Urinary bladder (tissue), 4 donors: Measurements from ENCODE around the gene CBLL1. TPM values are rescaled to one million over a fixed set of nuclear protein-coding genes. Genes with fewer than 3 reads are reported as not detected.

ENCODE experiments used
- DNase-seq: peaks from one replicate; pipeline ENCODE4 v3.0.0-alpha.2; 2015; ENCODE audit errors: extremely low spot score
- H3K27ac ChIP-seq: one replicate; pipeline ENCODE4 v1.5.1; 2013; ENCODE audit warnings: low read depth, mild to moderate bottlenecking, moderate library complexity
- H3K36me3 ChIP-seq: one replicate; pipeline ENCODE4 v1.6.1; 2013; ENCODE audit warnings: mild to moderate bottlenecking, moderate library complexity; ENCODE audit not compliant: insufficient read depth
- H3K4me1 ChIP-seq: one replicate; pipeline ENCODE4 v1.6.1; 2013; ENCODE audit warnings: mild to moderate bottlenecking, moderate library complexity; ENCODE audit not compliant: insufficient read depth
- H3K4me3 ChIP-seq: one replicate; pipeline ENCODE4 v1.5.1; 2013; ENCODE audit warnings: low read depth, low read length
- WGBS: extraction: QIAGEN DNeasy Blood & Tissue Kit; methylation state at CpG from one replicate; pipeline ENCODE4 v1.1.7; 2013; 5-methylcytosine and 5-hydroxymethylcytosine counted together
- polyA plus RNA-seq: library from polyadenylated mRNA; stranded (reverse); fragments of 200-250 nt; gene quantifications from one replicate; pipeline ENCODE4 v1.2.3, GENCODE V29; 2013
- total RNA-seq: library from RNA; depleted of rRNA; stranded (reverse); fragments of >200 nt; gene quantifications from one replicate; pipeline ENCODE4 v1.2.3, GENCODE V29; 2014
- donor health status: healthy with polysubstance abuse.
- donor health status: healthy.

CBLL1 gene, protein sequence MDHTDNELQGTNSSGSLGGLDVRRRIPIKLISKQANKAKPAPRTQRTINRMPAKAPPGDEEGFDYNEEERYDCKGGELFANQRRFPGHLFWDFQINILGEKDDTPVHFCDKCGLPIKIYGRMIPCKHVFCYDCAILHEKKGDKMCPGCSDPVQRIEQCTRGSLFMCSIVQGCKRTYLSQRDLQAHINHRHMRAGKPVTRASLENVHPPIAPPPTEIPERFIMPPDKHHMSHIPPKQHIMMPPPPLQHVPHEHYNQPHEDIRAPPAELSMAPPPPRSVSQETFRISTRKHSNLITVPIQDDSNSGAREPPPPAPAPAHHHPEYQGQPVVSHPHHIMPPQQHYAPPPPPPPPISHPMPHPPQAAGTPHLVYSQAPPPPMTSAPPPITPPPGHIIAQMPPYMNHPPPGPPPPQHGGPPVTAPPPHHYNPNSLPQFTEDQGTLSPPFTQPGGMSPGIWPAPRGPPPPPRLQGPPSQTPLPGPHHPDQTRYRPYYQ
- total RNA-seq: 24.0 TPM
- polyA plus RNA-seq: 16.8 TPM

GRCh38 chr7:107743567-107744344 lies at the start of gene CBLL1:
Gene CBLL1, plus strand, starts transcription at chr7:107744142. Its CDS starts 22 bp downstream, at chr7:107744164.
- under 1% methylated on average over 56 of the region's 56 CpGs for WGBS
- H3K4me1 ChIP-seq: no peaks in the 10 kb centered on the region
- peaks cover under 1% of the 10 kb centered on the region for H3K36me3 ChIP-seq
- H3K4me3 ChIP-seq: peak within 1 kb of the TSS; percentile 77
- peak; percentile 92 for DNase-seq
- peak within 1 kb of the TSS; percentile 93 for H3K27ac ChIP-seq

- WGBS: 52% methylated on average over 5 of the region's 5 CpGs
- DNase-seq: no peak
- no peak overlapping the region for H3K4me3 ChIP-seq
Measured at GRCh38 chr7:107694386-107694785, 49.6 kb upstream of the CBLL1 start.

DNA sequence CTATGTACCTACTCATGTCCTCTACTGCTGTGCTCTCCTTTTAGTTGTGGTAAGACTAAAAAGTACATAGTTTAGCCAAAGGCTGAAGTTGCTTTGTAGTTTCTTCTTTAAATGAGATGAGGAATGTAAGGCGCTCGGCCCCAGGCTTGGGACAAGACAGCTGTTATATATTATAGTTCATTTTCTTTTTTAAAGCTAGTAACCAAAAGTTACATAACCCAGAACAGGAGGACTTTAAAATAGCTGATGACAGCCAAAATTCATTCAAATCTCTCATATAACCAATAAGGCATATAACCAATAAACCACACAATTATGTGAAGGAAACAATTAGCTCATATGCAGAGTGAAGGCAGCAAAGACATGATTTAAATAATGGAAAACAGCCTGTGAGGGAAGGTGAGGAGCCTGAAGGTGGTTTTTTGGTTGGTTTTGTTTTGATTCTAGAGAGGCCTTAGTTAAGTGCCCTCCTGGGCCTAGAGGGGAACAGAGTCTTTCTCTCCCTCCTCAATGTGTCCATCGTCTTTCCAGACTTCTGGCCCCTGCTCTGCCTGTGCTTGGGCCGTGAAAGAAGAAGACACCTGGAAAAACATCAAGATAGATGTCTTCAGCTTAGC lies 47.5 kb upstream of the CBLL1 start:
- WGBS: 84% methylated on average over 4 of the region's 4 CpGs
- no peak overlapping the region for H3K4me3 ChIP-seq
- no peak overlapping the region for H3K27ac ChIP-seq
- no peaks in the 10 kb centered on the region for H3K4me1 ChIP-seq
- DNase-seq: no peak
- no peaks in the 10 kb centered on the region for H3K36me3 ChIP-seq

More at GRCh38 chr7:107694386-107694785, 49.6 kb upstream of the CBLL1 start:
- H3K27ac ChIP-seq: no peak overlapping the region
- H3K36me3 ChIP-seq: no peaks in the 10 kb centered on the region
- H3K4me1 ChIP-seq: no peaks in the 10 kb centered on the region

- DNase-seq: no peak
- no peak overlapping the region for H3K4me3 ChIP-seq
- H3K36me3 ChIP-seq: no peaks in the 10 kb centered on the region
- H3K4me1 ChIP-seq: no peaks in the 10 kb centered on the region
- 61% methylated on average over 7 of the region's 7 CpGs for WGBS
- H3K27ac ChIP-seq: no peak overlapping the region
Measured at GRCh38 chr7:107697321-107698049, 46.5 kb upstream of the CBLL1 start.

- Histone ChIP-seq H3K4me3 (no peak overlapping the region), H3K27ac (no peak overlapping the region), H3K4me1 (no peaks in the 10 kb centered on the region), H3K36me3 (no peaks in the 10 kb centered on the region)
- no peak for DNase-seq
Measured at GRCh38 chr7:107700570-107700969, 43.4 kb upstream of the CBLL1 start.

DNA sequence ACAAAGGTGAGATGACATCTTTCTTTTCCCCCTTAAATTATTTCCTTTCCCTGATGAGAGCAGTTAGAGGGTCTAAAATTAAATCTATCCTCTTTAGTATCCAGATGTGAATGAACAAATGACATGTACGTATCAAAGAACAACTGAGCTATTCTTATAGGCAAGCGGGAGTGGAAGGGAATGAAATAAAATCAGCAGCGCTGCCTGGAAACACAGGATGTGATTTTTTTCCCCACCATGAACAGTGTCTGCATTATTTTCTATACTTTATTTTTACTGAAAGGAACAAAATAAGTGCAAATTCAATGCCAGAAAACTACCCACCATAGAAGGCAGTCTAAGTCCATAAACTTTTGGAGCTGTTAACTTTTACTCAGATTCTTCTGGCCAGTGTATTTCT lies 42.8 kb upstream of the CBLL1 start:
- H3K4me3 ChIP-seq: no peak overlapping the region
- DNase-seq: no peak
- no peaks in the 10 kb centered on the region for H3K36me3 ChIP-seq
- no peak overlapping the region for H3K27ac ChIP-seq
- 74% methylated on average over 3 of the region's 3 CpGs for WGBS
- no peaks in the 10 kb centered on the region for H3K4me1 ChIP-seq

DNA sequence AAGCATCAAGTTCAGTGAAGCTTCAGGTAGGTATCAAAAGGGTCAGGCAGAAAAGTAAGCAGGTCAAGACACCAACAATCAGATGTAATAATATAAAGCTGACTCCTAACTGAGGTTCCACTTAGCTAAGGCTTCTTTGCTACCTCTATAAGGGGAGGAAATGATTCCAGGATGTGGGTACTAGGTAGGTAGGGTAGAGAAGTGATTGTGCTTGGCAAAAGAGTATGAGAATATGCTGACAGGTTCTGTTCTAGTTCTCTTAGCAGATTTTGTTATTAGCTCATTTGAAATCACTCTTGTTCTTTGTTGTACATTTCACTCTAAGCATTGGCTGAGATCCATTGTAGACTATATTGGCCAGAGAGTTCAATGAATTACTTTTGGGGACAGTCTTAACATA lies 40.7 kb upstream of the CBLL1 start:
- Histone ChIP-seq H3K4me1 (no peaks in the 10 kb centered on the region), H3K27ac (no peak overlapping the region), H3K36me3 (no peaks in the 10 kb centered on the region), H3K4me3 (no peak overlapping the region)
- no peak for DNase-seq

DNA sequence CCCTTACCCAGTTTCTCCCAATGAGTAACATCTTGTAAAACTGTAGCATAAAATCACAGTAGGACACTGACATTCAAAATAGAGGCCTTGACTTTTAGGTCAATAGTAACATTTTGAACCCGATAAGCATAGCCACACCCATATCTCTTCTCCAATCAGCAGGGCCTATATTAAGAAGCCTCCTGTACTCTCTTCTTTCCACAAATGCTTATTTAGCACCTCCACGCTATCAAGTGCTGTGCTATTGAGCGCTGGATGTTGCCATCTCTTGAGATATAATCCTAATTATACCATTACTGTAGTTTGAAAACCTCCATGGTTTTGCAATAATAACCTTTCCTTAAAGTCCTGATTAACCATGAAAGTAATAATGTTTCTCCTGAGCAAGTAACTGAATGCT lies 40.1 kb upstream of the CBLL1 start:
- DNase-seq: no peak
- Histone ChIP-seq H3K4me3 (no peak overlapping the region), H3K4me1 (no peaks in the 10 kb centered on the region), H3K36me3 (no peaks in the 10 kb centered on the region), H3K27ac (no peak overlapping the region)
- 81% methylated on average over 3 of the region's 3 CpGs for WGBS

GRCh38 chr7:107708956-107709355 lies 35.0 kb upstream of the CBLL1 start:
- no peak overlapping the region for H3K4me3 ChIP-seq
- no peak for DNase-seq
- peaks cover 1% of the 10 kb centered on the region for H3K36me3 ChIP-seq
- WGBS: 98% methylated on average over 2 of the region's 2 CpGs
- no peaks in the 10 kb centered on the region for H3K4me1 ChIP-seq
- no peak overlapping the region for H3K27ac ChIP-seq

DNA sequence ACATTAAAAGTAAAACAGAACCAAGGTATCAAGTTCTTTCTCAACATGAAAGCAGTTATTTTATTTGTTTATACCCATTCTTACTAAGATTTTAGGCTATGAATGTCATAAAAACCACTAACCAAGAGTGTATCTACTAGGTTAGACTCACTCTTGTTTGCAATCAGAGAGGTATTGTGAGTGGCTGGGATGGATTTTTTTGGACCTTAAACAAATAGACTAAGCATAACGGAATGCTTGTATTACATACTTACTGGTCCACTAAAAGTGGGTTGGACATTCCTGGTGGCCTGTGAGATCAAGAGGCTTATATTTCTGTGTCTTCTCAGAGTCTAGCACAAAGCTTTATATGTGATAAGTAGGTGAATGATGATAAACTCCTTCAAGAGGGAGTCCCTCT lies 32.6 kb upstream of the CBLL1 start:
- DNase-seq: no peak
- Histone ChIP-seq H3K27ac (no peak overlapping the region), H3K4me1 (no peaks in the 10 kb centered on the region), H3K4me3 (no peak overlapping the region), H3K36me3 (peaks cover 1% of the 10 kb centered on the region)
- 80% methylated on average over 1 of the region's 1 CpG for WGBS

DNA sequence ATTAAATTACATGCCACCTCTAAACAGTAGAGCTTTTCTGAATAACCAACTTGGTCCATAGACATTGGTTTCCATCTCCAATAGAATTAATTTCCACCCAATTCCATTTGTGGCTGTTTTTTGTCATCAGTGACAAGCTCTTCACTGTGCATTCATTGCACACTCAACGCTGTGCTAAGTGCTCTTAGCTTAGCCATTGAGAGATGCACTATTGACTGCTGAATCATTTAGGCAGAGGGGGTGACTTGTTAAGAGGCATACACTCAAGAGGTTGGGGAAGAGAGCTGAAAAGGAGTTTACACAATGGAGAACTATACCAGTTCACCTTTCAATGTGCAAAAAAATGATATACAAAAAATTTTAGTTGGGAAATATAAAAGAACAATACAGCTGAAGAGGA lies 31.9 kb upstream of the CBLL1 start:
- WGBS: 84% methylated on average over 1 of the region's 1 CpG
- Histone ChIP-seq H3K4me3 (no peak overlapping the region), H3K36me3 (peaks cover 1% of the 10 kb centered on the region), H3K27ac (no peak overlapping the region), H3K4me1 (no peaks in the 10 kb centered on the region)
- DNase-seq: no peak

- DNase-seq: no peak
- Histone ChIP-seq H3K4me3 (no peak overlapping the region), H3K36me3 (peaks cover 1% of the 10 kb centered on the region), H3K4me1 (no peaks in the 10 kb centered on the region), H3K27ac (no peak overlapping the region)
- WGBS: 79% methylated on average over 1 of the region's 1 CpG
Measured at GRCh38 chr7:107712896-107713295, 31.0 kb upstream of the CBLL1 start.

GRCh38 chr7:107715531-107715930 lies 28.4 kb upstream of the CBLL1 start:
- no peak overlapping the region for H3K4me3 ChIP-seq
- no peak overlapping the region for H3K27ac ChIP-seq
- 82% methylated on average over 6 of the region's 6 CpGs for WGBS
- no peaks in the 10 kb centered on the region for H3K4me1 ChIP-seq
- peaks cover 1% of the 10 kb centered on the region for H3K36me3 ChIP-seq
- no peak for DNase-seq
